SK-N-SH (cell line): ENCODE measurements around the gene GPC4.

Source experiments
- EP300 ChIP-seq, 2 experiments: IDR thresholded peaks; 2 replicates each; pipeline versions ENCODE4 v1.4.0 to v1.6.1; 2012; ENCODE audit warnings: borderline replicate concordance in 1 of 2, low read depth in 1 of 2, low read length in 1 of 2
- FOSL2 ChIP-seq: IDR thresholded peaks from 2 replicates; pipeline ENCODE4 v1.4.0; 2012; ENCODE audit warnings: low read depth, mild to moderate bottlenecking, moderate library complexity, borderline replicate concordance
- MEF2A ChIP-seq: IDR thresholded peaks from 2 replicates; pipeline ENCODE4 v1.4.0; 2012; ENCODE audit warnings: low read depth, borderline replicate concordance
- NFIC ChIP-seq: IDR thresholded peaks from 2 replicates; pipeline ENCODE4 v1.4.0; 2012; ENCODE audit warnings: borderline replicate concordance
- SIN3A ChIP-seq: IDR thresholded peaks from 2 replicates; pipeline ENCODE4 v1.6.1; 2012; ENCODE audit warnings: low read depth, mild to moderate bottlenecking, low read length, moderate library complexity, borderline replicate concordance
- TF ChIP-seq, protein P1 (sequence below): fragments of 200-600 bp; sonication (generic); IDR thresholded peaks from 2 replicates; pipeline ENCODE4 v1.6.1; 2017; ENCODE audit warnings: antibody characterized with exemption, mild to moderate bottlenecking, moderate library complexity

GRCh38 chrX:133305348-133305747, 109.9 kb downstream of the GPC4 start:
- TF ChIP-seq, protein P1, sequence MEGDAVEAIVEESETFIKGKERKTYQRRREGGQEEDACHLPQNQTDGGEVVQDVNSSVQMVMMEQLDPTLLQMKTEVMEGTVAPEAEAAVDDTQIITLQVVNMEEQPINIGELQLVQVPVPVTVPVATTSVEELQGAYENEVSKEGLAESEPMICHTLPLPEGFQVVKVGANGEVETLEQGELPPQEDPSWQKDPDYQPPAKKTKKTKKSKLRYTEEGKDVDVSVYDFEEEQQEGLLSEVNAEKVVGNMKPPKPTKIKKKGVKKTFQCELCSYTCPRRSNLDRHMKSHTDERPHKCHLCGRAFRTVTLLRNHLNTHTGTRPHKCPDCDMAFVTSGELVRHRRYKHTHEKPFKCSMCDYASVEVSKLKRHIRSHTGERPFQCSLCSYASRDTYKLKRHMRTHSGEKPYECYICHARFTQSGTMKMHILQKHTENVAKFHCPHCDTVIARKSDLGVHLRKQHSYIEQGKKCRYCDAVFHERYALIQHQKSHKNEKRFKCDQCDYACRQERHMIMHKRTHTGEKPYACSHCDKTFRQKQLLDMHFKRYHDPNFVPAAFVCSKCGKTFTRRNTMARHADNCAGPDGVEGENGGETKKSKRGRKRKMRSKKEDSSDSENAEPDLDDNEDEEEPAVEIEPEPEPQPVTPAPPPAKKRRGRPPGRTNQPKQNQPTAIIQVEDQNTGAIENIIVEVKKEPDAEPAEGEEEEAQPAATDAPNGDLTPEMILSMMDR = no peak
- TF ChIP-seq MEF2A (no peak), SIN3A (no peak), NFIC (no peak), EP300 (IDR thresholded peaks at IDR 0.05; ENCODE audit: borderline replicate concordance in 1 of 2, low read depth in 1 of 2, low read length in 1 of 2) (no peak), FOSL2 (no peak)
